ENCODE results near the gene NCKAP5. TPM values are rescaled to one million over a fixed set of nuclear protein-coding genes. Genes with fewer than 3 reads are reported as not detected.

The NCKAP5 gene
- total RNA-seq, 1 donor from 2014 or later = 0.87 TPM

DNA sequence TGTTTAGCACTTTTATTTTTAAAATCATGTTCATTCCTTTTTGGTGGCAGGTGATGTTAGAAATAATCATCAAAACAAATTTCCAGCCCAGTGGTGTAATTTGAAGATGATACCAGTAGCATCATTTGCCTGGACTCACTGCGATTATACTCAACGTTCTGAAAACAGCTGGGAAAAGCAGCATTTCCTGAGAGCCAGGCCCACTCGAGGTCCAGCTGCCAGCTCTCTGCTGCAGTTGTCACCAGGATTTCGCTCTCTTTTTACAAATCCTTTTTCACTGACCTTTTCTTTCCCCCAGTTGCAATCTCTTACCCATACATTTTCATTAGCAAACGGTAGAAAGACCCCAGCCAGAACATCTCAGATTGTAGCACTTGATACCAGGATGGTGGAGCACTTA, 787.6 kb downstream of the NCKAP5 start:
- no peak for DNase-seq (ENCODE audit: low spot score)
- H3K36me3 Mint-ChIP-seq (ENCODE audit: low read depth) = no peaks in the 10 kb centered on the region
- no peaks in the 10 kb centered on the region for H3K9me3 Mint-ChIP-seq (ENCODE audit: low read depth)
- TF ChIP-seq CTCF (IDR thresholded peaks at IDR 0.05) = no peak
- no peak overlapping the region for H3K4me3 Mint-ChIP-seq (ENCODE audit: unreplicated experiment)
- no peaks in the 10 kb centered on the region for H3K27me3 Mint-ChIP-seq (ENCODE audit: low read depth)
- H3K4me1 Mint-ChIP-seq (ENCODE audit: low read depth) = peaks cover 7% of the 10 kb centered on the region
- no peak overlapping the region for H3K27ac Mint-ChIP-seq (ENCODE audit: unreplicated experiment)

GRCh38 chr2:132779206-132779721, 789.0 kb downstream of the NCKAP5 start:
- DNase-seq (ENCODE audit: low spot score) = no peak
- no peak overlapping the region for H3K4me3 Mint-ChIP-seq (ENCODE audit: unreplicated experiment)
- H3K9me3 Mint-ChIP-seq (ENCODE audit: low read depth) = no peaks in the 10 kb centered on the region
- H3K4me1 Mint-ChIP-seq (ENCODE audit: low read depth) = peaks cover 7% of the 10 kb centered on the region
- H3K27ac Mint-ChIP-seq (ENCODE audit: unreplicated experiment) = no peak overlapping the region
- no peak for TF ChIP-seq CTCF (IDR thresholded peaks at IDR 0.05)
- H3K27me3 Mint-ChIP-seq (ENCODE audit: low read depth) = no peaks in the 10 kb centered on the region
- no peaks in the 10 kb centered on the region for H3K36me3 Mint-ChIP-seq (ENCODE audit: low read depth)

GRCh38 chr2:132776287-132776686, 792.0 kb downstream of the NCKAP5 start:
- Mint-ChIP-seq H3K4me3 (ENCODE audit: unreplicated experiment) (no peak overlapping the region), H3K27ac (ENCODE audit: unreplicated experiment) (no peak overlapping the region), H3K36me3 (ENCODE audit: low read depth) (no peaks in the 10 kb centered on the region), H3K9me3 (ENCODE audit: low read depth) (no peaks in the 10 kb centered on the region), H3K27me3 (ENCODE audit: low read depth) (no peaks in the 10 kb centered on the region), H3K4me1 (ENCODE audit: low read depth) (peaks cover 7% of the 10 kb centered on the region)
- no peak for TF ChIP-seq CTCF (IDR thresholded peaks at IDR 0.05)
- DNase-seq (ENCODE audit: low spot score) = no peak

GRCh38 chr2:132774189-132774588, 794.1 kb downstream of the NCKAP5 start:
- DNase-seq (ENCODE audit: low spot score) = no peak
- Mint-ChIP-seq H3K27me3 (ENCODE audit: low read depth) (no peaks in the 10 kb centered on the region), H3K9me3 (ENCODE audit: low read depth) (peaks cover 5% of the 10 kb centered on the region), H3K36me3 (ENCODE audit: low read depth) (no peaks in the 10 kb centered on the region), H3K4me1 (ENCODE audit: low read depth) (peaks cover 7% of the 10 kb centered on the region), H3K27ac (ENCODE audit: unreplicated experiment) (no peak overlapping the region), H3K4me3 (ENCODE audit: unreplicated experiment) (no peak overlapping the region)
- TF ChIP-seq CTCF (IDR thresholded peaks at IDR 0.05) = no peak

- H3K4me3 Mint-ChIP-seq (ENCODE audit: unreplicated experiment) = no peak overlapping the region
- H3K27me3 Mint-ChIP-seq (ENCODE audit: low read depth) = no peaks in the 10 kb centered on the region
- H3K9me3 Mint-ChIP-seq (ENCODE audit: low read depth) = peaks cover 6% of the 10 kb centered on the region
- no peak for DNase-seq (ENCODE audit: low spot score)
- no peak for TF ChIP-seq CTCF (IDR thresholded peaks at IDR 0.05)
- H3K4me1 Mint-ChIP-seq (ENCODE audit: low read depth) = peaks cover 7% of the 10 kb centered on the region
- H3K27ac Mint-ChIP-seq (ENCODE audit: unreplicated experiment) = no peak overlapping the region
- no peaks in the 10 kb centered on the region for H3K36me3 Mint-ChIP-seq (ENCODE audit: low read depth)
These were observed 794.9 kb downstream of the NCKAP5 start for GRCh38 chr2:132773331-132773730.

Measured in chondrocyte (in vitro differentiated cells).